Astrocyte (in vitro differentiated cells and primary cell): ENCODE data around the gene SGK1.

Source experiments
- EZH2 ChIP-seq: IDR thresholded peaks from 2 replicates; pipeline ENCODE4 v1.6.1; 2012; ENCODE audit warnings: mild to moderate bottlenecking, low read length, inconsistent platforms; ENCODE audit not compliant: insufficient read depth
- TF ChIP-seq, protein P1 (sequence below): IDR thresholded peaks from 2 replicates; pipeline ENCODE4 v1.5.1; 2011; ENCODE audit warnings: low read depth, mild to moderate bottlenecking, inconsistent platforms, low read length, moderate library complexity; ENCODE audit not compliant: insufficient read depth

DNA sequence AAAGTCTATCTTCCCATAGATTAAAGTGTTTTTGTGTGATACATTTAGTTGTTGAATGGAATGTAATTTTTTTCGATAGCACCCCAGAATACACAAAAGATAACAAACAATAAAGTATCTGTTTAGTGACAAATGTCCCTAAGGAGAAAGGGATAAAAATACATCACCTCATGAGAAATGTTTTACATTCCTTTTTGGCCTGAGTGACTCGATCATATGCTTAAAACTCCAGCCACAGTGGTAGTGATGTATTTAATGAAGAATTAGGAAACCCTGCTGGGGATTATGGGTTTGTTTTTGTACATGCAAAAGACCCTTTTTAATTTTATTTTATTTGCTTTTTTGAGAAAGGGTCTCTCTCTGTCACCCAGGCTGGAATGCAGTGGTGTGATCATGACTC, 4.3 kb upstream of the SGK1 start:
- no peak for TF ChIP-seq EZH2
- TF ChIP-seq, protein P1, sequence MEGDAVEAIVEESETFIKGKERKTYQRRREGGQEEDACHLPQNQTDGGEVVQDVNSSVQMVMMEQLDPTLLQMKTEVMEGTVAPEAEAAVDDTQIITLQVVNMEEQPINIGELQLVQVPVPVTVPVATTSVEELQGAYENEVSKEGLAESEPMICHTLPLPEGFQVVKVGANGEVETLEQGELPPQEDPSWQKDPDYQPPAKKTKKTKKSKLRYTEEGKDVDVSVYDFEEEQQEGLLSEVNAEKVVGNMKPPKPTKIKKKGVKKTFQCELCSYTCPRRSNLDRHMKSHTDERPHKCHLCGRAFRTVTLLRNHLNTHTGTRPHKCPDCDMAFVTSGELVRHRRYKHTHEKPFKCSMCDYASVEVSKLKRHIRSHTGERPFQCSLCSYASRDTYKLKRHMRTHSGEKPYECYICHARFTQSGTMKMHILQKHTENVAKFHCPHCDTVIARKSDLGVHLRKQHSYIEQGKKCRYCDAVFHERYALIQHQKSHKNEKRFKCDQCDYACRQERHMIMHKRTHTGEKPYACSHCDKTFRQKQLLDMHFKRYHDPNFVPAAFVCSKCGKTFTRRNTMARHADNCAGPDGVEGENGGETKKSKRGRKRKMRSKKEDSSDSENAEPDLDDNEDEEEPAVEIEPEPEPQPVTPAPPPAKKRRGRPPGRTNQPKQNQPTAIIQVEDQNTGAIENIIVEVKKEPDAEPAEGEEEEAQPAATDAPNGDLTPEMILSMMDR, result no peak
